Measurements from ENCODE around the gene NYNRIN.

The NYNRIN gene

DNA sequence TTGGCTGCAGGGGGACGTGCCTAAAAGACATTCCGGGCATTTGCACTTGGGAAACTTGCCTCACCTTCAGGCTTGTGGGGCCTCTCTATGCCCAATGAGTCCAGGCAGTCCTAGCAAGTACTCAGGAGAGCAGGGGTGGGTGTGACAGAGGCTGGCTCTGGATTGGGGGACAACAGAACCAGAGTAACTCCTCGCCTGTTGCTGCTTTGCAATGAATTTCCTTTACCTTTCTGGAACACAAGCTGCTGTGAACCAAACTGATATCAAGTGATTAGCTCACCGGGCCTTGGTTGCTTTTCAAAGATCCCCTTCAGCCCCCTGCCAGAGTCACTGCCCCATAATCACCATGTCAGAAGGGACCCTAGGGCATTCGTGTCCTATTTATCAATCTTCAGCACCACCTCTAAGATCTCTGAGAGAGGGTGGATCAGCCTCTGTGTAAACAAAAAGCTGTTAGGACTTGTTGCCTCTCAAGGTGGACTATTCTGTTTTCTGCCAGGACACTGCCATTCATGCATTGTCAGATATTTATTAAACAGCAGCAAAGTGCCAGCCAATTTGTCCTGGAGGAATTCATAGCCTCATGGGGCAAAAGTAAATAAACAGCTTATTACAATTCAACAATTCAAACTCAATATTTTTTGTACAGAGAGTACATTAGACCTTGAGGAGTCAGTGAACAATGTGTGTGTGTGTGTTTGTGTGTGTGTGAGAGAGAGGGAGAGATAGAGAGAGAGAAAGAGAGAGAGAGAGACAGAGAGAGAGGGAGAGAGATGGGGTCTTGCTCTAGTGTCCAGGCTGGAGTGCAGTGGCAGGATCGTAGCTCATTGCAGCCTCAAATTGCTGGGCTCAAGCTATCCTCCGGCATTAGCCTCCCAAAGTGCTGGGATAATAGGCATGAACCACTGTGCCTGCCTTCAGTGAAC lies 19.6 kb upstream of the NYNRIN start:
- Histone ChIP-seq H2BK12ac (ENCODE audit: low read length) (no peak overlapping the region), H3K9me3 (replicated peaks in 1 of 2; ENCODE audit: control insufficient read depth in 2 of 2, insufficient read depth in 1 of 2, low read depth in 1 of 2, low read length in 2 of 2) (peaks cover 0 to 1% of the 10 kb centered on the region in 2 donors), H3K79me1 (ENCODE audit: low read depth, low read length) (peaks cover 3% of the 10 kb centered on the region), H2BK5ac (ENCODE audit: low read length) (no peak overlapping the region), H3K27ac (replicated peaks; ENCODE audit: low read length) (no peak overlapping the region), H4K8ac (ENCODE audit: low read depth, low read length) (no peak overlapping the region), H2AK5ac (ENCODE audit: low read depth, low read length) (no peak overlapping the region), H3K4ac (ENCODE audit: low read length) (no peak overlapping the region), H3K23ac (ENCODE audit: low read depth, low read length, poor library complexity) (no peak overlapping the region), H3K18ac (ENCODE audit: low read length) (peak overlapping the region; percentile 46), H3K14ac (ENCODE audit: low read length) (no peak overlapping the region), H4K91ac (ENCODE audit: low read depth, low read length, poor library complexity) (no peak overlapping the region), H2AFZ (ENCODE audit: low read length) (no peak overlapping the region), H2BK15ac (ENCODE audit: low read length) (no peak overlapping the region), H2BK120ac (ENCODE audit: low read depth, low read length) (no peak overlapping the region), H3K4me2 (ENCODE audit: insufficient read depth, low read length, poor library complexity, severe bottlenecking) (no peak overlapping the region), H3K36me3 (replicated peaks in 1 of 2; ENCODE audit: control insufficient read depth in 2 of 2, insufficient read depth in 2 of 2, low read length in 2 of 2) (peaks cover 8 to 36% of the 10 kb centered on the region in 2 donors), H3K4me1 (ENCODE audit: control insufficient read depth in 2 of 2, insufficient read depth in 1 of 2, low read depth in 1 of 2, low read length in 2 of 2) (peaks cover 3 to 23% of the 10 kb centered on the region in 2 donors), H3K4me3 (ENCODE audit: low read length in 2 of 2) (no peak overlapping the region), H3K27me3 (ENCODE audit: control insufficient read depth in 3 of 3, insufficient read depth in 3 of 3, low read depth in 1 of 3, low read length in 3 of 3) (peaks cover 0 to 25% (median 0%) of the 10 kb centered on the region in 3 experiments), H3K9ac (ENCODE audit: low read depth, low read length, poor library complexity) (no peak overlapping the region)
- WGBS, 2 donors (ENCODE audit: extremely low coverage in 2 of 2, insufficient read length in 2 of 2, insufficient replicate concordance in 1 of 2) = no CpG with 5 or more reads among the region's 7 CpGs
- no peak for DNase-seq (ENCODE audit: low spot score)

DNA sequence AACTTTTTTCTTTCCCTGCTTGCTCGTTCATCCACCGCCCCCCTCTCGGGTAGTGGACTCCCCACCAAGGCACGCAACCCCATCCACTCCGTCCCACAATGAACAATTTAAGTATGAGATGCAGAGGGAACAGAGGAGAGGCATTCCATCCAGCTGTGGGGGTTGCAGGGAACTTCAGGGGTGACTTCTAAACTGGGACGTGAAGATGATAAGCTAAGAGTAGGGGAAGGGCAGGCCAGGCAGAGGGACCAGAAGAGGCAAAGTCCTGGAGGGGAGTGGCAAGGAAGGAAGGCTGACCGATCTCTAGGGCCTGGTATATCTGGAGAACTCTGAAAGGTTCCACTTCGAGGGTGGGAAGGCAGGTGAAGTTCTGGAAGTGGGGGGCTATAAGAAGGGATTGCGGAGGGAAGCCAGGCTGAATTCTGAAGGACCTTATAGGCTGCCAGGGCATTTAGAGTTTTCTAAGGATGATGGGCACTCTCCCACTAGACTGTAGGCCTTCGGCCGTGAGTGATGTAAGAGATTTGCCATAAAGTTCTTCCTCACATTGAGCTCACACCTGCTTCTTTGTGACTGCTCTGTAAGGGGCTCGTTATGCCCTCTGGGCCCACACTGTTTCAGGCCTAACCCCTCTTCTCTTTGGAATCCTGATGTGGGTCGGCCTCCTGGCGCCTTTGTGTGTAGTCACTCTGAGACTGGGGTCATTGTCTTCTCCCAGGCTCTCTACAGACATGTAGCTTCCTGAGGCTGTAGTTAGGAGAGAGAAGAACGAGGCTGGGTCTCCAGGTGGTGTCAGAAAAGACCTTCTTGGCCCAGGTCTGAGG lies 18.7 kb upstream of the NYNRIN start:
- Histone ChIP-seq H3K36me3 (replicated peaks in 1 of 2; ENCODE audit: control insufficient read depth in 2 of 2, insufficient read depth in 2 of 2, low read length in 2 of 2) (peaks cover 6 to 27% of the 10 kb centered on the region in 2 donors), H3K18ac (ENCODE audit: low read length) (peak overlapping the region; percentile 46), H3K79me1 (ENCODE audit: low read depth, low read length) (peaks cover 3% of the 10 kb centered on the region), H3K23ac (ENCODE audit: low read depth, low read length, poor library complexity) (no peak overlapping the region), H3K4ac (ENCODE audit: low read length) (no peak overlapping the region), H2AK5ac (ENCODE audit: low read depth, low read length) (no peak overlapping the region), H2AFZ (ENCODE audit: low read length) (no peak overlapping the region), H3K4me1 (ENCODE audit: control insufficient read depth in 2 of 2, insufficient read depth in 1 of 2, low read depth in 1 of 2, low read length in 2 of 2) (peaks cover 3 to 23% of the 10 kb centered on the region in 2 donors), H3K9me3 (replicated peaks in 1 of 2; ENCODE audit: control insufficient read depth in 2 of 2, insufficient read depth in 1 of 2, low read depth in 1 of 2, low read length in 2 of 2) (peaks cover 0 to 1% of the 10 kb centered on the region in 2 donors), H3K4me2 (ENCODE audit: insufficient read depth, low read length, poor library complexity, severe bottlenecking) (no peak overlapping the region), H3K4me3 (ENCODE audit: low read length in 2 of 2) (no peak overlapping the region), H3K14ac (ENCODE audit: low read length) (no peak overlapping the region), H2BK12ac (ENCODE audit: low read length) (no peak overlapping the region), H2BK15ac (ENCODE audit: low read length) (no peak overlapping the region), H2BK5ac (ENCODE audit: low read length) (no peak overlapping the region), H4K91ac (ENCODE audit: low read depth, low read length, poor library complexity) (no peak overlapping the region), H4K8ac (ENCODE audit: low read depth, low read length) (no peak overlapping the region), H3K9ac (ENCODE audit: low read depth, low read length, poor library complexity) (no peak overlapping the region), H3K27me3 (ENCODE audit: control insufficient read depth in 3 of 3, insufficient read depth in 3 of 3, low read depth in 1 of 3, low read length in 3 of 3) (peaks cover 0 to 31% (median 0%) of the 10 kb centered on the region in 3 experiments), H3K27ac (replicated peaks; ENCODE audit: low read length) (peak overlapping the region; percentile 37), H2BK120ac (ENCODE audit: low read depth, low read length) (no peak overlapping the region)
- no CpG with 5 or more reads among the region's 15 CpGs for WGBS, 2 donors (ENCODE audit: extremely low coverage in 2 of 2, insufficient read length in 2 of 2, insufficient replicate concordance in 1 of 2)
- DNase-seq (ENCODE audit: low spot score) = no peak

DNA sequence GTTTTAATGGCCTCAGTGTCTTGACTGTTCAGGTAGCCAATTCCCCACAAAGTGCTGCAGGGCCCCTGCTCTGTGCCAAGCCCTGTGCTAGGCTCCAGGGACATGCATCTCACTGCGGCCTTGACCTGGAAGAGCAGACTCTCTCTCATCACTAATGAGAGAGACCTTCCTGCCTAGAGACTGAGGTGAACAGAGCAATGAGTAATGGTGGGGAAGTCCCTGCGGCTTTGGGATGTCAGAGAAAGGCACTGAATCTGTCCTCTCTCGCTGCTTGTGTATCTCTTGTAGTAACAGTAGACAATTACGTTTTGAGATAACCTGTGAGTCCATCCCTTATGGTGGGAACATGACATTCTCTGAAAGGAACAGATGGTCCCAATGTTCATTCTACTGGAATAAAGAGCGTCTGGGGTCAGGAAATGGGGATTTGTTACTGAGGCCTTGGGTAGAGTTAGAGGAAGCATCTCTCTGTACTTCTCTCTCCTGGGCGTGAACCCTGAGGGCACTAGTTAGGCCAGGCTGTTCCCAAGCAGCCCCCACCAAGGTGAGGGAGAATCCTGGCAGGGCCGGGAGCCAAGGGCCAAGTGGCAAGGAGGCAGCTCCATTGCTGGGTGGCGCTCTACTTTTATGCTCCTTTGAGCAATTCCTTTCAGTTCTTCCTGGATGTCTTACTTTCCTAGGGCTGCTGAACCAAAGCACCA lies 17.3 kb upstream of the NYNRIN start:
- no peak overlapping the region for H3K4me3 ChIP-seq (ENCODE audit: low read length in 2 of 2)
- H2AK5ac ChIP-seq (ENCODE audit: low read depth, low read length) = no peak overlapping the region
- H3K79me1 ChIP-seq (ENCODE audit: low read depth, low read length) = peaks cover 3% of the 10 kb centered on the region
- no peak overlapping the region for H2BK15ac ChIP-seq (ENCODE audit: low read length)
- no CpG with 5 or more reads among the region's 8 CpGs for WGBS, 2 donors (ENCODE audit: extremely low coverage in 2 of 2, insufficient read length in 2 of 2, insufficient replicate concordance in 1 of 2)
- H3K23ac ChIP-seq (ENCODE audit: low read depth, low read length, poor library complexity) = no peak overlapping the region
- no peak overlapping the region for H3K18ac ChIP-seq (ENCODE audit: low read length)
- no peak overlapping the region for H4K8ac ChIP-seq (ENCODE audit: low read depth, low read length)
- no peak overlapping the region for H4K91ac ChIP-seq (ENCODE audit: low read depth, low read length, poor library complexity)
- peaks cover 0 to 1% of the 10 kb centered on the region in 2 donors for H3K9me3 ChIP-seq (replicated peaks in 1 of 2; ENCODE audit: control insufficient read depth in 2 of 2, insufficient read depth in 1 of 2, low read depth in 1 of 2, low read length in 2 of 2)
- peaks cover 5 to 14% of the 10 kb centered on the region in 2 donors for H3K36me3 ChIP-seq (replicated peaks in 1 of 2; ENCODE audit: control insufficient read depth in 2 of 2, insufficient read depth in 2 of 2, low read length in 2 of 2)
- H3K27ac ChIP-seq (replicated peaks; ENCODE audit: low read length) = no peak overlapping the region
- H2BK120ac ChIP-seq (ENCODE audit: low read depth, low read length) = no peak overlapping the region
- H2BK12ac ChIP-seq (ENCODE audit: low read length) = no peak overlapping the region
- H3K4me2 ChIP-seq (ENCODE audit: insufficient read depth, low read length, poor library complexity, severe bottlenecking) = no peak overlapping the region
- no peak overlapping the region for H3K9ac ChIP-seq (ENCODE audit: low read depth, low read length, poor library complexity)
- H3K27me3 ChIP-seq (ENCODE audit: control insufficient read depth in 3 of 3, insufficient read depth in 3 of 3, low read depth in 1 of 3, low read length in 3 of 3) = peaks cover 0 to 34% (median 0%) of the 10 kb centered on the region in 3 experiments
- peaks cover 3 to 18% of the 10 kb centered on the region in 2 donors for H3K4me1 ChIP-seq (ENCODE audit: control insufficient read depth in 2 of 2, insufficient read depth in 1 of 2, low read depth in 1 of 2, low read length in 2 of 2)
- H2AFZ ChIP-seq (ENCODE audit: low read length) = no peak overlapping the region
- no peak for DNase-seq (ENCODE audit: low spot score)
- H2BK5ac ChIP-seq (ENCODE audit: low read length) = no peak overlapping the region
- no peak overlapping the region for H3K4ac ChIP-seq (ENCODE audit: low read length)
- no peak overlapping the region for H3K14ac ChIP-seq (ENCODE audit: low read length)
